Lung (tissue), 12 donors: Measurements from ENCODE around the gene UBXN10. TPM values are rescaled to one million over a fixed set of nuclear protein-coding genes. Genes with fewer than 3 reads are reported as not detected.

Experiments used
- ATAC-seq: fragments of 200-7000 bp; cut with Tn5 transposase; one replicate; pipeline ENCODE4 v1.9.1; 2020; ENCODE audit warnings: moderate number of reproducible peaks; ENCODE audit not compliant: insufficient read depth, low FRiP score
- DNase-seq, 3 donors: peaks; one replicate each; pipeline ENCODE4 v3.0.0-alpha.2; 2013 to 2017
- H3K27ac ChIP-seq, 2 donors: one replicate each; pipeline ENCODE4 v1.5.1; 2013; ENCODE audit warnings: mild to moderate bottlenecking in 2 of 2, moderate library complexity in 2 of 2, control low read depth in 1 of 2, inconsistent platforms in 1 of 2, low read depth in 1 of 2, low read length in 1 of 2
- H3K27me3 ChIP-seq, 3 donors: one replicate each; pipeline ENCODE4 v1.5.1; 2013; ENCODE audit warnings: low read length in 2 of 3; ENCODE audit not compliant: control insufficient read depth in 3 of 3, insufficient read depth in 3 of 3
- H3K36me3 ChIP-seq, 4 donors: one replicate each; pipeline ENCODE4 v1.5.1; 2013; ENCODE audit warnings: low read length in 4 of 4, mild to moderate bottlenecking in 1 of 4, moderate library complexity in 1 of 4; ENCODE audit not compliant: control insufficient read depth in 4 of 4, insufficient read depth in 4 of 4
- H3K4me1 ChIP-seq, 5 donors: one replicate each; pipeline ENCODE4 v1.5.1; 2013; ENCODE audit warnings: low read length in 5 of 5, mild to moderate bottlenecking in 2 of 5, moderate library complexity in 1 of 5; ENCODE audit not compliant: control insufficient read depth in 5 of 5, insufficient read depth in 5 of 5
- H3K4me3 ChIP-seq: one replicate; pipeline ENCODE4 v1.5.1; 2013; ENCODE audit warnings: mild to moderate bottlenecking, control low read depth, moderate library complexity
- H3K9ac ChIP-seq, 2 donors: one replicate each; pipeline ENCODE4 v1.5.1; 2013; ENCODE audit warnings: low read length in 2 of 2, control low read depth in 1 of 2; ENCODE audit not compliant: insufficient read depth in 1 of 2
- H3K9me3 ChIP-seq, 4 donors: one replicate each; pipeline ENCODE4 v1.5.1; 2013; ENCODE audit warnings: low read length in 3 of 4, mild to moderate bottlenecking in 1 of 4, moderate library complexity in 1 of 4; ENCODE audit not compliant: control insufficient read depth in 4 of 4, insufficient read depth in 3 of 4
- CTCF ChIP-seq: IDR thresholded peaks from 2 replicates; pipeline ENCODE4 v1.5.1; 2012; ENCODE audit warnings: mild to moderate bottlenecking; ENCODE audit errors: control extremely low read depth, extremely low read depth
- WGBS, 2 donors: extraction: QIAGEN DNeasy Blood & Tissue Kit; methylation state at CpG; one replicate each; pipeline ENCODE4 v1.1.7; 2013; 5-methylcytosine and 5-hydroxymethylcytosine counted together
- polyA plus RNA-seq, 2 donors: library from polyadenylated mRNA; stranded (reverse); fragments of 200-250 nt; gene quantifications; one replicate each; pipeline ENCODE4 v1.2.1, GENCODE V29; 2013
- total RNA-seq, 2 donors: library from RNA; depleted of rRNA in 1 of 2; stranded (reverse); fragments of >200 nt in 1 of 2; gene quantifications; one replicate each; pipeline ENCODE4 v1.2.1, GENCODE V29; 2014 to 2021
- donor health status: control.
- donor health status: control.
- donor health status: Bipolar disorder and iron deficiency.
- donor health status: healthy.
- donor health status: DM: yes; HTN: yes; CAD: no.

UBXN10 gene
- total and polyA plus RNA-seq, 4 donors, result 2.5 to 19.7 (median 12.3) TPM

GRCh38 chr1:20180844-20181207, 5.1 kb upstream of the UBXN10 start:
- DNase-seq (no peak), ATAC-seq (no peak)
- TF ChIP-seq CTCF, result no peak

GRCh38 chr1:20182415-20182814, 3.5 kb upstream of the UBXN10 start:
- Histone ChIP-seq H3K9ac (no peak overlapping the region), H3K4me3 (no peak overlapping the region), H3K27me3 (peaks cover 0 to 7% (median 0%) of the 10 kb centered on the region in 3 donors), H3K36me3 (no peaks in the 10 kb centered on the region), H3K9me3 (peaks cover 0 to 5% (median 0%) of the 10 kb centered on the region in 4 donors), H3K27ac (no peak overlapping the region), H3K4me1 (peaks cover 0 to 15% (median 0%) of the 10 kb centered on the region in 5 donors)
- no peak for TF ChIP-seq CTCF
- no peak for ATAC-seq
- no peak for DNase-seq

More at GRCh38 chr1:20180844-20181207, 5.1 kb upstream of the UBXN10 start:
- 70 to 82% methylated on average over 3 of the region's 3 CpGs for WGBS, 2 donors
- Histone ChIP-seq H3K4me1 (peaks cover 0 to 3% (median 0%) of the 10 kb centered on the region in 5 donors), H3K27me3 (peaks cover 0 to 7% (median 0%) of the 10 kb centered on the region in 3 donors), H3K27ac (no peak overlapping the region), H3K36me3 (no peaks in the 10 kb centered on the region), H3K4me3 (no peak overlapping the region), H3K9ac (no peak overlapping the region), H3K9me3 (peaks cover 0 to 5% (median 0%) of the 10 kb centered on the region in 4 donors)

- H3K9ac ChIP-seq, result no peak overlapping the region
- H3K4me3 ChIP-seq, result no peak overlapping the region
- H3K4me1 ChIP-seq, result peaks cover 0 to 15% (median under 1%) of the 10 kb centered on the region in 5 donors
- no peak for ATAC-seq
- peaks cover 0 to 5% (median 0%) of the 10 kb centered on the region in 4 donors for H3K9me3 ChIP-seq
- peaks cover 0 to 7% (median 0%) of the 10 kb centered on the region in 3 donors for H3K27me3 ChIP-seq
- no peak overlapping the region for H3K27ac ChIP-seq
- 83 to 85% methylated on average over 10 of the region's 10 CpGs for WGBS, 2 donors
- TF ChIP-seq CTCF, result no peak
- no peaks in the 10 kb centered on the region for H3K36me3 ChIP-seq
- DNase-seq, result no peak
Measured at GRCh38 chr1:20183035-20183434, 2.9 kb upstream of the UBXN10 start.
